HEK293 (cell line): ENCODE measurements around the gene LMBRD2.

Source experiments
- KLF1 ChIP-seq: fragments of 450-650 bp; formaldehyde crosslinking; IDR thresholded peaks from 2 replicates; pipeline ENCODE4 v1.5.1; 2016; ENCODE audit warnings: missing biosample characterization, missing genetic modification characterization
- MYNN ChIP-seq: fragments of 450-650 bp; formaldehyde crosslinking; IDR thresholded peaks from 2 replicates; pipeline ENCODE4 v1.5.1; 2016; ENCODE audit warnings: missing biosample characterization, missing genetic modification characterization, borderline replicate concordance
- SALL2 ChIP-seq: fragments of 450-650 bp; formaldehyde crosslinking; IDR thresholded peaks from 2 replicates; pipeline ENCODE4 v1.5.0; 2017; ENCODE audit warnings: missing biosample characterization, mild to moderate bottlenecking, missing genetic modification characterization, borderline replicate concordance
- TCF7L2 ChIP-seq: IDR thresholded peaks from 2 replicates; pipeline ENCODE4 v1.6.1; 2011; ENCODE audit warnings: low read depth, mild to moderate bottlenecking, inconsistent platforms, low read length, moderate library complexity, borderline replicate concordance
- WT1 ChIP-seq: fragments of 450-650 bp; formaldehyde crosslinking; IDR thresholded peaks from 2 replicates; pipeline ENCODE4 v1.5.1; 2016; ENCODE audit warnings: missing biosample characterization, missing genetic modification characterization
- YY1 ChIP-seq: fragments of 450-650 bp; formaldehyde crosslinking; IDR thresholded peaks from 2 replicates; pipeline ENCODE4 v1.5.1; 2018; ENCODE audit warnings: missing biosample characterization, missing genetic modification characterization
- ZNF548 ChIP-seq: fragments of 450-650 bp; formaldehyde crosslinking; IDR thresholded peaks from 2 replicates; pipeline ENCODE4 v1.5.1; 2016; ENCODE audit warnings: missing biosample characterization, missing genetic modification characterization
- ZNF626 ChIP-seq: fragments of 450-650 bp; sonication (Bioruptor Pico); formaldehyde crosslinking; IDR thresholded peaks from 2 replicates; pipeline ENCODE4 v1.5.1; 2018; ENCODE audit warnings: missing biosample characterization, missing genetic modification characterization, inconsistent platforms
- ZNF747 ChIP-seq: fragments of 450-650 bp; formaldehyde crosslinking; IDR thresholded peaks from 2 replicates; pipeline ENCODE4 v1.5.1; 2016; ENCODE audit warnings: missing biosample characterization, missing genetic modification characterization
- TF ChIP-seq, protein P1 (sequence below): fragments of 450-650 bp; formaldehyde crosslinking; IDR thresholded peaks from 2 replicates; pipeline ENCODE4 v1.5.1; 2016; ENCODE audit warnings: missing biosample characterization, missing genetic modification characterization
- TF ChIP-seq, protein P2 (sequence below): fragments of 450-650 bp; formaldehyde crosslinking; IDR thresholded peaks from 2 replicates; pipeline ENCODE4 v1.5.1; 2016; ENCODE audit warnings: missing biosample characterization, missing genetic modification characterization
- TF ChIP-seq, protein P3 (sequence below): fragments of 450-650 bp; formaldehyde crosslinking; IDR thresholded peaks from 2 replicates; pipeline ENCODE4 v1.5.1; 2017; ENCODE audit warnings: missing biosample characterization, mild to moderate bottlenecking, missing genetic modification characterization, moderate library complexity
- TF ChIP-seq, protein P4 (sequence below): fragments of 450-650 bp; formaldehyde crosslinking; IDR thresholded peaks from 2 replicates; pipeline ENCODE4 v1.5.1; 2016; ENCODE audit warnings: missing biosample characterization, missing genetic modification characterization

DNA sequence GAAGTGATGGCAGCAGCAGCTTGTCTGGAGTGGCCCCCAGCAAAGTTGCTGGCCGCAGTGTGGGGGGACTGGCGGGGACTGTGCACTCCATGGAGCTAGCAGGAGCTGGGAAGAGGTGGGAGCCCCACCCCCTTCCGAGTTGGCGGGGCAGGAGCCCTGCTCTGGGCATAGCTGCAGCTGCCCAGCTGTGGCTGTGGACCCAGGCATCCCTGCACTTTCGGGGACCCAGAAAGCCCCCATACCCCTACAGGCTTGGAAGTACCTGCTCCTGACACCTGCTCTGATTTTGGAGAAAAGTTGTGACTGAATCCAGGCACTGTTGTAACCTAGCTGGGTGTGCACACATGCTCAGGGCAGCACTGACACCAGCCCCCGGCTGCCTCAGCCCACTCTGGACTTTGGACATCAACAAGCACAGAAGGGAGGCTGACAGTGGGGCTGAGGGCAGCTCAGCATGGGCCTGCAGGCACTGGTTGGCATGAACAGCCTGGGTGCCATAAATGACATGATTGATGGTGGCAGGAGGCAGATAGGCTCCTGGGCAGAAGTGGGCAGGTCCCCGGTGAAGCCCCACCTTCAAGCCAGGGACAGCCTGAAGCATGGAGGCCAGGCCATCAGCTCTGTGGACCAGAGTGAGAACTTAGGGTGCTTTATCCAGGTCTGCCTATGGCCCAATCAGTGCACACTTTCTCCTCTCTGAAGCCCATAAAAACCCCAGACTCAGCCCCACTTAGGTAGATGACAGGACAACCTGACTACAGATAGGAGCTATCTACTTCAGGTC is 12.6 kb downstream of the LMBRD2 start:
- TF ChIP-seq, protein P1, sequence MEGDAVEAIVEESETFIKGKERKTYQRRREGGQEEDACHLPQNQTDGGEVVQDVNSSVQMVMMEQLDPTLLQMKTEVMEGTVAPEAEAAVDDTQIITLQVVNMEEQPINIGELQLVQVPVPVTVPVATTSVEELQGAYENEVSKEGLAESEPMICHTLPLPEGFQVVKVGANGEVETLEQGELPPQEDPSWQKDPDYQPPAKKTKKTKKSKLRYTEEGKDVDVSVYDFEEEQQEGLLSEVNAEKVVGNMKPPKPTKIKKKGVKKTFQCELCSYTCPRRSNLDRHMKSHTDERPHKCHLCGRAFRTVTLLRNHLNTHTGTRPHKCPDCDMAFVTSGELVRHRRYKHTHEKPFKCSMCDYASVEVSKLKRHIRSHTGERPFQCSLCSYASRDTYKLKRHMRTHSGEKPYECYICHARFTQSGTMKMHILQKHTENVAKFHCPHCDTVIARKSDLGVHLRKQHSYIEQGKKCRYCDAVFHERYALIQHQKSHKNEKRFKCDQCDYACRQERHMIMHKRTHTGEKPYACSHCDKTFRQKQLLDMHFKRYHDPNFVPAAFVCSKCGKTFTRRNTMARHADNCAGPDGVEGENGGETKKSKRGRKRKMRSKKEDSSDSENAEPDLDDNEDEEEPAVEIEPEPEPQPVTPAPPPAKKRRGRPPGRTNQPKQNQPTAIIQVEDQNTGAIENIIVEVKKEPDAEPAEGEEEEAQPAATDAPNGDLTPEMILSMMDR, result no peak
- no peak for TF ChIP-seq KLF1 (tag by site-specific recombination)
- TF ChIP-seq ZNF626 (tag by site-specific recombination), result no peak
- TF ChIP-seq, protein P2, sequence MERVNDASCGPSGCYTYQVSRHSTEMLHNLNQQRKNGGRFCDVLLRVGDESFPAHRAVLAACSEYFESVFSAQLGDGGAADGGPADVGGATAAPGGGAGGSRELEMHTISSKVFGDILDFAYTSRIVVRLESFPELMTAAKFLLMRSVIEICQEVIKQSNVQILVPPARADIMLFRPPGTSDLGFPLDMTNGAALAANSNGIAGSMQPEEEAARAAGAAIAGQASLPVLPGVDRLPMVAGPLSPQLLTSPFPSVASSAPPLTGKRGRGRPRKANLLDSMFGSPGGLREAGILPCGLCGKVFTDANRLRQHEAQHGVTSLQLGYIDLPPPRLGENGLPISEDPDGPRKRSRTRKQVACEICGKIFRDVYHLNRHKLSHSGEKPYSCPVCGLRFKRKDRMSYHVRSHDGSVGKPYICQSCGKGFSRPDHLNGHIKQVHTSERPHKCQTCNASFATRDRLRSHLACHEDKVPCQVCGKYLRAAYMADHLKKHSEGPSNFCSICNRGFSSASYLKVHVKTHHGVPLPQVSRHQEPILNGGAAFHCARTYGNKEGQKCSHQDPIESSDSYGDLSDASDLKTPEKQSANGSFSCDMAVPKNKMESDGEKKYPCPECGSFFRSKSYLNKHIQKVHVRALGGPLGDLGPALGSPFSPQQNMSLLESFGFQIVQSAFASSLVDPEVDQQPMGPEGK (tag by site-specific recombination), result no peak
- no peak for TF ChIP-seq TCF7L2
- TF ChIP-seq WT1 (tag by site-specific recombination), result no peak
- TF ChIP-seq, protein P3, sequence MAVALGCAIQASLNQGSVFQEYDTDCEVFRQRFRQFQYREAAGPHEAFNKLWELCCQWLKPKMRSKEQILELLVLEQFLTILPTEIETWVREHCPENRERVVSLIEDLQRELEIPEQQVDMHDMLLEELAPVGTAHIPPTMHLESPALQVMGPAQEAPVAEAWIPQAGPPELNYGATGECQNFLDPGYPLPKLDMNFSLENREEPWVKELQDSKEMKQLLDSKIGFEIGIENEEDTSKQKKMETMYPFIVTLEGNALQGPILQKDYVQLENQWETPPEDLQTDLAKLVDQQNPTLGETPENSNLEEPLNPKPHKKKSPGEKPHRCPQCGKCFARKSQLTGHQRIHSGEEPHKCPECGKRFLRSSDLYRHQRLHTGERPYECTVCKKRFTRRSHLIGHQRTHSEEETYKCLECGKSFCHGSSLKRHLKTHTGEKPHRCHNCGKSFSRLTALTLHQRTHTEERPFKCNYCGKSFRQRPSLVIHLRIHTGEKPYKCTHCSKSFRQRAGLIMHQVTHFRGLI (tag by site-specific recombination), result no peak
- TF ChIP-seq MYNN (tag by site-specific recombination), result no peak
- TF ChIP-seq, protein P4, sequence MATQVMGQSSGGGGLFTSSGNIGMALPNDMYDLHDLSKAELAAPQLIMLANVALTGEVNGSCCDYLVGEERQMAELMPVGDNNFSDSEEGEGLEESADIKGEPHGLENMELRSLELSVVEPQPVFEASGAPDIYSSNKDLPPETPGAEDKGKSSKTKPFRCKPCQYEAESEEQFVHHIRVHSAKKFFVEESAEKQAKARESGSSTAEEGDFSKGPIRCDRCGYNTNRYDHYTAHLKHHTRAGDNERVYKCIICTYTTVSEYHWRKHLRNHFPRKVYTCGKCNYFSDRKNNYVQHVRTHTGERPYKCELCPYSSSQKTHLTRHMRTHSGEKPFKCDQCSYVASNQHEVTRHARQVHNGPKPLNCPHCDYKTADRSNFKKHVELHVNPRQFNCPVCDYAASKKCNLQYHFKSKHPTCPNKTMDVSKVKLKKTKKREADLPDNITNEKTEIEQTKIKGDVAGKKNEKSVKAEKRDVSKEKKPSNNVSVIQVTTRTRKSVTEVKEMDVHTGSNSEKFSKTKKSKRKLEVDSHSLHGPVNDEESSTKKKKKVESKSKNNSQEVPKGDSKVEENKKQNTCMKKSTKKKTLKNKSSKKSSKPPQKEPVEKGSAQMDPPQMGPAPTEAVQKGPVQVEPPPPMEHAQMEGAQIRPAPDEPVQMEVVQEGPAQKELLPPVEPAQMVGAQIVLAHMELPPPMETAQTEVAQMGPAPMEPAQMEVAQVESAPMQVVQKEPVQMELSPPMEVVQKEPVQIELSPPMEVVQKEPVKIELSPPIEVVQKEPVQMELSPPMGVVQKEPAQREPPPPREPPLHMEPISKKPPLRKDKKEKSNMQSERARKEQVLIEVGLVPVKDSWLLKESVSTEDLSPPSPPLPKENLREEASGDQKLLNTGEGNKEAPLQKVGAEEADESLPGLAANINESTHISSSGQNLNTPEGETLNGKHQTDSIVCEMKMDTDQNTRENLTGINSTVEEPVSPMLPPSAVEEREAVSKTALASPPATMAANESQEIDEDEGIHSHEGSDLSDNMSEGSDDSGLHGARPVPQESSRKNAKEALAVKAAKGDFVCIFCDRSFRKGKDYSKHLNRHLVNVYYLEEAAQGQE (tag by site-specific recombination), result no peak
- no peak for TF ChIP-seq YY1 (tag by site-specific recombination)
- no peak for TF ChIP-seq ZNF747 (tag by site-specific recombination)
- TF ChIP-seq SALL2 (tag by site-specific recombination), result no peak
- no peak for TF ChIP-seq ZNF548 (tag by site-specific recombination)
